ENCODE measurements around the gene RANBP17.
"Not testable (repeated sequence)": the region's sequence is repeated elsewhere in the genome, so short reads cannot be mapped to it uniquely, and the experiment has no call there.

Gene RANBP17

GRCh38 chr5:170863646-170864045 is 1.8 kb downstream of the RANBP17 start:
- Histone ChIP-seq H3K9me3 (ENCODE audit: control insufficient read depth, low read length) (peaks cover 4% of the 10 kb centered on the region), H3K4me3 (ENCODE audit: insufficient read depth, low read depth, low read length) (no peak overlapping the region), H3K27me3 (ENCODE audit: control insufficient read depth, insufficient read depth, low read length, poor library complexity, severe bottlenecking) (peaks cover 8% of the 10 kb centered on the region), H3K36me3 (ENCODE audit: control insufficient read depth, insufficient read depth, low read length) (no peaks in the 10 kb centered on the region), H3K27ac (ENCODE audit: insufficient read depth, low read depth, low read length, poor library complexity, severe bottlenecking) (no peak overlapping the region), H3K4me1 (ENCODE audit: control insufficient read depth, insufficient read depth, low read length) (no peaks in the 10 kb centered on the region)
- WGBS, 2 experiments, result 91 to 92% methylated on average over 2 to 3 of the region's 3 CpGs

DNA sequence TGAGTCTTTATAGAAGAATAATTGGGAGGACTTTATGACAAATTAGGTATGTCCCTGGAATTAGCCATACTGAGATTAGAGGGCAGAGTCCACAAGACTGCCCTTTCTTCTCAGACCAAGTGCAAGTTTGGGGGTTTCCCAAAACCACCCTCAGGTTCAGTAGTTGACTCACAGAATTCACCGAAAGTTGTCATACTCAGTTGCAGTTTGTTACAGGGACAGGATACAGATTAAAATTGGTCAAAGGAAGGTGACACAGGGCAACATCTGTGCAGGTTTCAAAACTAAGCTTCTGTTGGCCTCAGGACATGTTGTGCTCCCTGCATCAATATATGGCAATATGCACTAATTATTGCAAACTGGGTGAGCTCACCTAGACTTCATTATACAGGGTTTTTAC is 3.8 kb downstream of the RANBP17 start:
- 94 to 98% methylated on average over 1 of the region's 1 CpG for WGBS, 2 experiments
- Histone ChIP-seq H3K27me3 (ENCODE audit: control insufficient read depth, insufficient read depth, low read length, poor library complexity, severe bottlenecking) (peaks cover 8% of the 10 kb centered on the region), H3K27ac (ENCODE audit: insufficient read depth, low read depth, low read length, poor library complexity, severe bottlenecking) (no peak overlapping the region), H3K4me3 (ENCODE audit: insufficient read depth, low read depth, low read length) (no peak overlapping the region), H3K4me1 (ENCODE audit: control insufficient read depth, insufficient read depth, low read length) (no peaks in the 10 kb centered on the region), H3K36me3 (ENCODE audit: control insufficient read depth, insufficient read depth, low read length) (no peaks in the 10 kb centered on the region), H3K9me3 (ENCODE audit: control insufficient read depth, low read length) (peaks cover 4% of the 10 kb centered on the region)

DNA sequence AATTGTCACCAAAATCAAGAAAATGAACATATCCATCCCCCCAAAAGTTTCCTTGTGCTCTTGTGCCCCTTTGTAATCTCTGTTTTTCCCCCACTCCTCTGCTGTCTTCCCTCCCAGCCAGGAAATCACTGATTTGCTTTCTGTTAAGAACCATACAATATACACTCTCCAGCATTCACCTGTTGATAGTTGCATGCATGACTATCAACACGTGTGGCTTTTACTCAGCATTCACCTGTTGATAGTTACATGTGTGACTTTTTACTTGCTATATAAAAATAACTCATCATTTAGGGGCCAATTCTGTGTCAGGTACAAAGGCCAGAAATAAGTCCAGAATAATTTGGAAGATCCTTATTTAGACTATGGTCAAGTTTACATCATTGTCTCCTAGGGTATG is 6.0 kb downstream of the RANBP17 start:
- WGBS, 2 experiments, result 67 to 71% methylated on average over 1 of the region's 1 CpG
- Histone ChIP-seq H3K4me3 (ENCODE audit: insufficient read depth, low read depth, low read length) (no peak overlapping the region), H3K27me3 (ENCODE audit: control insufficient read depth, insufficient read depth, low read length, poor library complexity, severe bottlenecking) (peaks cover 4% of the 10 kb centered on the region), H3K9me3 (ENCODE audit: control insufficient read depth, low read length) (no peaks in the 10 kb centered on the region), H3K36me3 (ENCODE audit: control insufficient read depth, insufficient read depth, low read length) (no peaks in the 10 kb centered on the region), H3K4me1 (ENCODE audit: control insufficient read depth, insufficient read depth, low read length) (no peaks in the 10 kb centered on the region), H3K27ac (ENCODE audit: insufficient read depth, low read depth, low read length, poor library complexity, severe bottlenecking) (no peak overlapping the region)

GRCh38 chr5:170870390-170870789 is 8.6 kb downstream of the RANBP17 start:
- not testable (repeated sequence) for H3K9me3 ChIP-seq (ENCODE audit: control insufficient read depth, low read length); H3K27me3 ChIP-seq (ENCODE audit: control insufficient read depth, insufficient read depth, low read length, poor library complexity, severe bottlenecking); H3K27ac ChIP-seq (ENCODE audit: insufficient read depth, low read depth, low read length, poor library complexity, severe bottlenecking); H3K4me3 ChIP-seq (ENCODE audit: insufficient read depth, low read depth, low read length); H3K36me3 ChIP-seq (ENCODE audit: control insufficient read depth, insufficient read depth, low read length); H3K4me1 ChIP-seq (ENCODE audit: control insufficient read depth, insufficient read depth, low read length)

DNA sequence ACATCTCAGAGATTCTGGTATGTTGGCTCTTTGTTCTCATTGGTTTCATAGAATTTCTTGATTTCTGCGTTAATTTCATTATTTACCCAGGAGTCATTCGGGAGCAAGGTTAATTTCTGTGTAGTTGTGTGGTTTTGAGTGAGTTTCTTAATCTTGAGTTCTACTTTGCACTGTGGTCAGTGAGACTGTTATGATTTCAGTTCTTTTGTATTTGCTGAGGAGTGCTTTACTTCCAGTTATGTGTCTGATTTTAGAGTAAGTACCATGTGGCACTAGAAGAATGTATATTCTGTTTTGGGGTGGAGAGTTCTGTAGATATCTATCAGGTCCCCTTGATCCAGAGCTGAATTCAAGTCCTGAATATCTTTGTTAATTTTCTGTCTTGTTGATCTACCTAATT is 12.2 kb downstream of the RANBP17 start:
- Histone ChIP-seq H3K4me1 (ENCODE audit: control insufficient read depth, insufficient read depth, low read length) (no peaks in the 10 kb centered on the region), H3K4me3 (ENCODE audit: insufficient read depth, low read depth, low read length) (no peak overlapping the region), H3K27me3 (ENCODE audit: control insufficient read depth, insufficient read depth, low read length, poor library complexity, severe bottlenecking) (no peaks in the 10 kb centered on the region), H3K9me3 (ENCODE audit: control insufficient read depth, low read length) (no peaks in the 10 kb centered on the region), H3K36me3 (ENCODE audit: control insufficient read depth, insufficient read depth, low read length) (no peaks in the 10 kb centered on the region), H3K27ac (ENCODE audit: insufficient read depth, low read depth, low read length, poor library complexity, severe bottlenecking) (no peak overlapping the region)
- WGBS, 2 experiments, result 87 to 97% methylated on average over 2 of the region's 2 CpGs

DNA sequence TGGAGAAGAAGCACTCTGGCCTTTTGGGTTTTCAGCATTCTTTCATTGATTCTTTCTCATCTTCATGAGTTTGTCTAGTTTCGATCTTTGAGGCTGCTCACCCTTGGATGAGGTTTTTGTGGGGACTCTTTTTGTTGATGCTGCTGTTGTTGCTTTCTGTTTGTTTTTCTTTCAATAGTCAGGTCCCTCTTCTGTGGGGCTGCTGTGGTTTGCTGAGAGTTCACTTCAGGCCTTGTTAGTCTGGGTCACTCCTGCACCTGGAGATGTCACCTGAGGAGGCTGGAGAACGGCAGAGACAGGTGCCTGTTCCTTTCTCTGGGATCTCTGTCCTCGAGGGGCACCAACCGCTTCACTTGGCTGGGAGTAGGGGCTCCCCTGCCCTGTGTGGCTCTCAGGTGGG is 14.0 kb downstream of the RANBP17 start:
- Histone ChIP-seq H3K27me3 (ENCODE audit: control insufficient read depth, insufficient read depth, low read length, poor library complexity, severe bottlenecking) (no peaks in the 10 kb centered on the region), H3K9me3 (ENCODE audit: control insufficient read depth, low read length) (no peaks in the 10 kb centered on the region), H3K36me3 (ENCODE audit: control insufficient read depth, insufficient read depth, low read length) (no peaks in the 10 kb centered on the region), H3K27ac (ENCODE audit: insufficient read depth, low read depth, low read length, poor library complexity, severe bottlenecking) (no peak overlapping the region), H3K4me1 (ENCODE audit: control insufficient read depth, insufficient read depth, low read length) (no peaks in the 10 kb centered on the region), H3K4me3 (ENCODE audit: insufficient read depth, low read depth, low read length) (no peak overlapping the region)
- WGBS, 2 experiments, result 92 to 95% methylated on average over 4 of the region's 4 CpGs

DNA sequence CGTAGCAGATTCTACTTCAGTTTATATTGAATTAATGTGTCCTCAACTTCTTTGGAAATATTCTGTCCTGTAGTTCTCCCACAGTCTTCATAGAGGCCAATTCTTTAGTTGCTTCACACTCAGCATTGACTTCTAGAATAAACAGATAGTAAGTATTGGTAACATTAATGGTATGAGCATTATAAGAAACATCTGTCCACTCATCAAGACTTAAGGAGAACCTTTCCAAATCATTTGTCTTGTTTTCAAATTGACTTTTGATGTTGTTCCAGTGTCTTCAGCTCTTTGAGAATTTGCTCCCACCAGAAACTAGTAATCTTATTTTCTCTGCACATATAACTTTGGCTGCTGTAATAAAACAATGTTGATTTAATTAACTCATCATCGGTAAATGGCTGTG is 18.3 kb downstream of the RANBP17 start:
- Histone ChIP-seq H3K9me3 (ENCODE audit: control insufficient read depth, low read length) (no peaks in the 10 kb centered on the region), H3K4me1 (ENCODE audit: control insufficient read depth, insufficient read depth, low read length) (no peaks in the 10 kb centered on the region), H3K27ac (ENCODE audit: insufficient read depth, low read depth, low read length, poor library complexity, severe bottlenecking) (no peak overlapping the region), H3K27me3 (ENCODE audit: control insufficient read depth, insufficient read depth, low read length, poor library complexity, severe bottlenecking) (no peaks in the 10 kb centered on the region), H3K36me3 (ENCODE audit: control insufficient read depth, insufficient read depth, low read length) (no peaks in the 10 kb centered on the region), H3K4me3 (ENCODE audit: insufficient read depth, low read depth, low read length) (no peak overlapping the region)
- WGBS, 2 experiments, result 100% methylated on average over 2 of the region's 2 CpGs

GRCh38 chr5:170882345-170882744 is 20.5 kb downstream of the RANBP17 start:
- no peaks in the 10 kb centered on the region for H3K4me1 ChIP-seq (ENCODE audit: control insufficient read depth, insufficient read depth, low read length)
- H3K4me3 ChIP-seq (ENCODE audit: insufficient read depth, low read depth, low read length), result no peak overlapping the region
- 92 to 95% methylated on average over 2 to 3 of the region's 3 CpGs for WGBS, 2 experiments
- H3K27ac ChIP-seq (ENCODE audit: insufficient read depth, low read depth, low read length, poor library complexity, severe bottlenecking), result no peak overlapping the region
- H3K36me3 ChIP-seq (ENCODE audit: control insufficient read depth, insufficient read depth, low read length), result no peaks in the 10 kb centered on the region
- H3K9me3 ChIP-seq (ENCODE audit: control insufficient read depth, low read length), result no peaks in the 10 kb centered on the region
- H3K27me3 ChIP-seq (ENCODE audit: control insufficient read depth, insufficient read depth, low read length, poor library complexity, severe bottlenecking), result no peaks in the 10 kb centered on the region

GRCh38 chr5:170885256-170885655 is 23.4 kb downstream of the RANBP17 start:
- H3K9me3 ChIP-seq (ENCODE audit: control insufficient read depth, low read length), result no peaks in the 10 kb centered on the region
- H3K4me1 ChIP-seq (ENCODE audit: control insufficient read depth, insufficient read depth, low read length), result no peaks in the 10 kb centered on the region
- H3K36me3 ChIP-seq (ENCODE audit: control insufficient read depth, insufficient read depth, low read length), result no peaks in the 10 kb centered on the region
- H3K27ac ChIP-seq (ENCODE audit: insufficient read depth, low read depth, low read length, poor library complexity, severe bottlenecking), result no peak overlapping the region
- H3K4me3 ChIP-seq (ENCODE audit: insufficient read depth, low read depth, low read length), result no peak overlapping the region
- H3K27me3 ChIP-seq (ENCODE audit: control insufficient read depth, insufficient read depth, low read length, poor library complexity, severe bottlenecking), result no peaks in the 10 kb centered on the region

- Histone ChIP-seq H3K4me3 (ENCODE audit: insufficient read depth, low read depth, low read length) (no peak overlapping the region), H3K27me3 (ENCODE audit: control insufficient read depth, insufficient read depth, low read length, poor library complexity, severe bottlenecking) (no peaks in the 10 kb centered on the region), H3K4me1 (ENCODE audit: control insufficient read depth, insufficient read depth, low read length) (no peaks in the 10 kb centered on the region), H3K9me3 (ENCODE audit: control insufficient read depth, low read length) (no peaks in the 10 kb centered on the region), H3K27ac (ENCODE audit: insufficient read depth, low read depth, low read length, poor library complexity, severe bottlenecking) (no peak overlapping the region), H3K36me3 (ENCODE audit: control insufficient read depth, insufficient read depth, low read length) (no peaks in the 10 kb centered on the region)
- 80 to 84% methylated on average over 2 of the region's 2 CpGs for WGBS, 2 experiments
These were observed 24.0 kb downstream of the RANBP17 start for GRCh38 chr5:170885809-170886208.

DNA sequence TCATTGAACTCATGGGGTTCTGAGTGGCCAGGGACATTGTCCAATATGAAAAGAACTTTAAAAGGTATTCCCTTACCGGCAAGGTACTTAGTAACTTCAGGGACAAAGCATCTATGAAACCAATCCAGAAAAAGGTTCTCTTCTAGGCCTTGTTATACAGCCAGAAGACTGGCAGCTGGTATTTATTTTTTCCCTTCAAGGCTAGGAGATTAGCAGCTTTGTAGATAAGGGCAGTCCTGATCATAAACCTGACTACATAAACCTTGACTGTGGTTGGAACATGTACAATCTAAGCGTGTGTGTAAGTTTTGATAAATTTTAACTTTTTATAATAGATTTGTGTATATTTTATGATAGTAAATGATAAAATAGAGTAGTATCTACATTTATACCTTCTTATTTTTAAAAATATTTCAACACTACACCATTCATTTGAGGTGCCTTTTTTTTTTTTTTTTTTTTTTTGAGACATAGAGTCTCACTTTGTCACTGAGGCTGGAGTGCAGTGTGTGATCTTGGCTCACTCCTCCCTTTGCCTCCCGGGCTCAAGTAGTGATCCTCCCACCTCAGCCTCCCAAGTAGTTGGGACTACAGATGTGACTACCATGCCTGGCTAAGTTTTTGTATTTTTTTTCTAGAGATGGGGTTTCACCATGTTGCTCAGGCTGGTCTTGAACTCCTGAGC is 24.5 kb downstream of the RANBP17 start:
- Histone ChIP-seq H3K27ac (ENCODE audit: insufficient read depth, low read depth, low read length, poor library complexity, severe bottlenecking) (no peak overlapping the region), H3K4me3 (ENCODE audit: insufficient read depth, low read depth, low read length) (no peak overlapping the region), H3K36me3 (ENCODE audit: control insufficient read depth, insufficient read depth, low read length) (no peaks in the 10 kb centered on the region), H3K27me3 (ENCODE audit: control insufficient read depth, insufficient read depth, low read length, poor library complexity, severe bottlenecking) (no peaks in the 10 kb centered on the region), H3K9me3 (ENCODE audit: control insufficient read depth, low read length) (no peaks in the 10 kb centered on the region), H3K4me1 (ENCODE audit: control insufficient read depth, insufficient read depth, low read length) (no peaks in the 10 kb centered on the region)
- WGBS, 2 experiments, result 92 to 100% methylated on average over 2 of the region's 3 CpGs
